H1 (cell line): ENCODE results near the gene HSD17B4. TPM values are rescaled to one million over a fixed set of nuclear protein-coding genes. Genes with fewer than 3 reads are reported as not detected.
A peak's percentile ranks its signal among the peaks of the same experiment; 100 is the strongest.

Experiments used
- CTCF ChIA-PET: fragments of 300-600 bp; sonication (Branson Sonifier 250); formaldehyde crosslinking; loops from one replicate; lab custom pipeline; 2021; ENCODE audit not compliant: partially characterized antibody; lab: Charles Lee
- POLR2A ChIA-PET: fragments of 300-600 bp; sonication (Branson Sonifier 250); formaldehyde crosslinking; loops from one replicate; lab custom pipeline; 2021; ENCODE audit warnings: inconsistent platforms; ENCODE audit not compliant: partially characterized antibody; lab: Charles Lee
- DNase-seq, 2 experiments: peaks; one replicate each; pipeline versions ENCODE4 v3.0.0 to v3.0.0-alpha.2; 2010 to 2022; ENCODE audit warnings: low spot score in 2 of 2, low read depth in 1 of 2, mixed read lengths in 1 of 2
- FAIRE-seq: peaks from 2 replicates; lab custom pipeline; 2011; peaks lifted over from hg19 to GRCh38; lab: Jason Lieb, UNC
- H2AFZ ChIP-seq: 2 replicates; pipeline ENCODE4 v1.8.1; 2012; ENCODE audit warnings: low read length, inconsistent platforms
- H2AK5ac ChIP-seq: 2 replicates; pipeline ENCODE4 v1.6.1; 2013; ENCODE audit warnings: low read depth, low read length
- H2BK120ac ChIP-seq: replicated peaks from 2 replicates; pipeline ENCODE3; 2013; ENCODE audit warnings: low read depth, low read length, inconsistent platforms
- H2BK12ac ChIP-seq: 2 replicates; pipeline ENCODE4 v1.6.1; 2013; ENCODE audit warnings: low read depth, low read length
- H2BK15ac ChIP-seq: 2 replicates; pipeline ENCODE4 v1.6.1; 2013; ENCODE audit warnings: low read length
- H2BK20ac ChIP-seq: 2 replicates; pipeline ENCODE4 v1.6.1; 2013; ENCODE audit warnings: low read length
- H2BK5ac ChIP-seq: 2 replicates; pipeline ENCODE4 v1.6.1; 2013; ENCODE audit warnings: low read depth, low read length
- H3K14ac ChIP-seq: 2 replicates; pipeline ENCODE4 v1.6.1; 2013; ENCODE audit warnings: inconsistent platforms; ENCODE audit not compliant: insufficient read length
- H3K18ac ChIP-seq: 2 replicates; pipeline ENCODE4 v1.6.1; 2013; ENCODE audit warnings: low read length; ENCODE audit errors: extremely low read depth
- H3K23ac ChIP-seq: 2 replicates; pipeline ENCODE4 v1.6.1; 2013; ENCODE audit warnings: inconsistent platforms; ENCODE audit not compliant: insufficient read length
- H3K23me2 ChIP-seq: 2 replicates; pipeline ENCODE4 v1.6.1; 2013; ENCODE audit warnings: low read depth, low read length
- H3K27ac ChIP-seq: 2 replicates; pipeline ENCODE4 v1.6.1; 2011; ENCODE audit warnings: low read depth, low read length, inconsistent platforms
- H3K27me3 ChIP-seq, 4 experiments: replicated peaks in 1 of 4; 1 replicate in 1 of 4; 2 replicates in 3 of 4; pipeline versions ENCODE4 v1.6.1 to v1.8.1; 2011 to 2013; ENCODE audit warnings: low read length in 3 of 4, mild to moderate bottlenecking in 3 of 4, inconsistent platforms in 2 of 4, mixed read lengths in 2 of 4, moderate library complexity in 1 of 4; ENCODE audit not compliant: control insufficient read depth in 3 of 4, insufficient read depth in 3 of 4; ENCODE audit errors: extremely low read depth in 1 of 4
- H3K36me3 ChIP-seq, 4 experiments: 2 replicates each; pipeline versions ENCODE4 v1.6.1 to v1.8.1; 2011 to 2013; ENCODE audit warnings: mild to moderate bottlenecking in 4 of 4, low read length in 3 of 4, moderate library complexity in 2 of 4, control low read depth in 1 of 4, inconsistent platforms in 1 of 4; ENCODE audit not compliant: insufficient read depth in 4 of 4, control insufficient read depth in 2 of 4
- H3K4ac ChIP-seq: replicated peaks from 2 replicates; pipeline ENCODE3; 2013; ENCODE audit warnings: low read length, low read depth, mixed read lengths, inconsistent platforms; ENCODE audit not compliant: insufficient read length
- H3K4me1 ChIP-seq, 4 experiments: replicated peaks in 1 of 4; 1 replicate in 1 of 4; 2 replicates in 3 of 4; pipeline versions ENCODE4 v1.6.1 to v1.8.1; 2011 to 2013; ENCODE audit warnings: low read length in 3 of 4, inconsistent platforms in 2 of 4, mixed read lengths in 1 of 4; ENCODE audit not compliant: insufficient read depth in 4 of 4, control insufficient read depth in 3 of 4
- H3K4me2 ChIP-seq, 2 experiments: 2 replicates each; pipeline versions ENCODE4 v1.6.1 to v1.8.1; 2011 to 2013; ENCODE audit warnings: low read depth in 2 of 2, low read length in 2 of 2, control low read depth in 1 of 2, inconsistent platforms in 1 of 2, mild to moderate bottlenecking in 1 of 2; ENCODE audit not compliant: insufficient read depth in 1 of 2
- H3K4me3 ChIP-seq, 4 experiments: fragments of 200-600, 300-600 bp in 1 of 4; sonication (generic), shearing (Covaris generic), sonication (Bioruptor Twin) in 1 of 4; 2 replicates each; pipeline versions ENCODE4 v1.5.1 to v1.8.1; 2011 to 2016; ENCODE audit warnings: low read length in 4 of 4, low read depth in 3 of 4, control low read depth in 2 of 4, inconsistent platforms in 2 of 4, mild to moderate bottlenecking in 2 of 4, mixed read lengths in 1 of 4, moderate library complexity in 1 of 4; ENCODE audit not compliant: insufficient read depth in 2 of 4; ENCODE audit errors: extremely low read depth in 1 of 4
- H3K56ac ChIP-seq: replicated peaks from 2 replicates; pipeline ENCODE3; 2013; ENCODE audit warnings: low read depth, mild to moderate bottlenecking, mixed read lengths, low read length, inconsistent platforms; ENCODE audit not compliant: insufficient read length
- H3K79me1 ChIP-seq: 2 replicates; pipeline ENCODE4 v1.6.1; 2013; ENCODE audit warnings: low read depth, low read length, control low read depth
- H3K79me2 ChIP-seq, 2 experiments: 2 replicates each; pipeline versions ENCODE4 v1.6.1 to v1.8.1; 2012 to 2013; ENCODE audit warnings: low read length in 2 of 2, mild to moderate bottlenecking in 2 of 2, inconsistent platforms in 1 of 2; ENCODE audit not compliant: insufficient read depth in 2 of 2, control insufficient read depth in 1 of 2
- H3K9ac ChIP-seq, 4 experiments: replicated peaks in 1 of 4; 1 replicate in 1 of 4; 2 replicates in 3 of 4; pipeline versions ENCODE4 v1.6.1 to v1.8.1; 2011 to 2013; ENCODE audit warnings: low read depth in 3 of 4, low read length in 3 of 4, control low read depth in 2 of 4, mild to moderate bottlenecking in 2 of 4, moderate library complexity in 2 of 4, inconsistent platforms in 1 of 4; ENCODE audit errors: extremely low read depth in 1 of 4
- H3K9me3 ChIP-seq, 2 experiments: 2 replicates each; pipeline versions ENCODE4 v1.6.1 to v1.8.1; 2012 to 2013; ENCODE audit warnings: mild to moderate bottlenecking in 2 of 2, moderate library complexity in 2 of 2, control low read depth in 1 of 2, inconsistent platforms in 1 of 2, low read depth in 1 of 2, low read length in 1 of 2, mixed read lengths in 1 of 2; ENCODE audit not compliant: insufficient read depth in 2 of 2
- H4K20me1 ChIP-seq, 2 experiments: replicated peaks in 1 of 2; 2 replicates each; pipeline versions ENCODE3 to v1.8.1; 2011 to 2013; ENCODE audit warnings: inconsistent platforms in 2 of 2, low read length in 2 of 2, mild to moderate bottlenecking in 1 of 2; ENCODE audit not compliant: insufficient read depth in 2 of 2, control insufficient read depth in 1 of 2
- H4K5ac ChIP-seq: 2 replicates; pipeline ENCODE4 v1.6.1; 2013; ENCODE audit warnings: low read length, low read depth, mixed read lengths, inconsistent platforms; ENCODE audit not compliant: insufficient read length
- H4K8ac ChIP-seq: 2 replicates; pipeline ENCODE4 v1.8.0; 2013; ENCODE audit warnings: mild to moderate bottlenecking, moderate library complexity, low read length, inconsistent platforms; ENCODE audit not compliant: insufficient read depth; ENCODE audit errors: extremely low read depth
- H4K91ac ChIP-seq: replicated peaks from 2 replicates; pipeline ENCODE3; 2013; ENCODE audit warnings: low read length, mixed read lengths, inconsistent platforms; ENCODE audit not compliant: insufficient read length
- CEBPB ChIP-seq: IDR thresholded peaks from 2 replicates; pipeline ENCODE4 v1.6.1; 2012; ENCODE audit warnings: low read depth, low read length
- NRF1 ChIP-seq: IDR thresholded peaks from 2 replicates; pipeline ENCODE4 v1.6.1; 2011; ENCODE audit warnings: mild to moderate bottlenecking, low read depth, low read length, improper control_type of control experiment
- POLR2A ChIP-seq, 2 experiments: IDR thresholded peaks; 1 replicate in 1 of 2; 2 replicates in 1 of 2; pipeline ENCODE4 v1.6.1; 2011; ENCODE audit warnings: low read depth in 2 of 2, low read length in 2 of 2, mild to moderate bottlenecking in 2 of 2; ENCODE audit errors: control extremely low read depth in 1 of 2
- RFX5 ChIP-seq: IDR thresholded peaks from 2 replicates; pipeline ENCODE4 v1.6.1; 2011; ENCODE audit warnings: low read depth, low read length, improper control_type of control experiment, borderline replicate concordance
- WGBS, 2 experiments: shearing (Covaris generic) in 1 of 2; methylation state at CpG; one replicate each; pipeline versions ENCODE4 v1.1.6 to v1.1.7; 2013 to 2015; ENCODE audit warnings: low lambda C conversion rate in 2 of 2, mixed read lengths in 2 of 2, inconsistent platforms in 1 of 2, low coverage in 1 of 2, missing lambda C conversion rate in 1 of 2; ENCODE audit not compliant: insufficient replicate concordance in 2 of 2, insufficient coverage in 1 of 2, insufficient read length in 1 of 2; ENCODE audit errors: extremely low coverage in 1 of 2, missing lambda C conversion rate in 1 of 2; 5-methylcytosine and 5-hydroxymethylcytosine counted together
- polyA plus RNA-seq, 7 experiments: library from polyadenylated mRNA; depleted of rRNA in 3 of 7; stranded (reverse) in 5 of 7; unstranded in 2 of 7; fragments of >200 nt in 5 of 7; fragments of 200-250 nt in 2 of 7; gene quantifications; 1 replicate in 5 of 7; 2 replicates in 1 of 7; 4 replicates in 1 of 7; pipeline versions ENCODE4 v1.2.1 to v1.2.3, GENCODE V29; 2011 to 2013; ENCODE audit warnings: missing spikeins in 2 of 7, mixed read lengths in 2 of 7
- total RNA-seq: library from RNA; stranded (reverse); fragmentation: NEBNext Ultra II Directional; extraction: Animal tissue kit (Norgen Biotek cat#: 25700); gene quantifications from 2 replicates; pipeline ENCODE4 v1.2.1, GENCODE V29; 2021
- TF ChIP-seq, protein P1 (sequence below), 3 experiments: IDR thresholded peaks; 1 replicate in 2 of 3; 2 replicates in 1 of 3; pipeline versions ENCODE4 v1.5.1 to v1.6.1; 2011; ENCODE audit warnings: low read length in 3 of 3, mild to moderate bottlenecking in 3 of 3, inconsistent platforms in 2 of 3, low read depth in 1 of 3, moderate library complexity in 1 of 3; ENCODE audit not compliant: insufficient read depth in 1 of 3; ENCODE audit errors: control extremely low read depth in 1 of 3
- TF ChIP-seq, protein P2 (sequence below): IDR thresholded peaks from 2 replicates; pipeline ENCODE4 v1.6.1; 2011; ENCODE audit warnings: low read length, improper control_type of control experiment

Gene HSD17B4
- total and polyA plus RNA-seq, 2 of the 8 experiments (the other 6 are each of a cell fraction or from before 2014, with no cell fraction given), result 305 to 369 TPM

DNA sequence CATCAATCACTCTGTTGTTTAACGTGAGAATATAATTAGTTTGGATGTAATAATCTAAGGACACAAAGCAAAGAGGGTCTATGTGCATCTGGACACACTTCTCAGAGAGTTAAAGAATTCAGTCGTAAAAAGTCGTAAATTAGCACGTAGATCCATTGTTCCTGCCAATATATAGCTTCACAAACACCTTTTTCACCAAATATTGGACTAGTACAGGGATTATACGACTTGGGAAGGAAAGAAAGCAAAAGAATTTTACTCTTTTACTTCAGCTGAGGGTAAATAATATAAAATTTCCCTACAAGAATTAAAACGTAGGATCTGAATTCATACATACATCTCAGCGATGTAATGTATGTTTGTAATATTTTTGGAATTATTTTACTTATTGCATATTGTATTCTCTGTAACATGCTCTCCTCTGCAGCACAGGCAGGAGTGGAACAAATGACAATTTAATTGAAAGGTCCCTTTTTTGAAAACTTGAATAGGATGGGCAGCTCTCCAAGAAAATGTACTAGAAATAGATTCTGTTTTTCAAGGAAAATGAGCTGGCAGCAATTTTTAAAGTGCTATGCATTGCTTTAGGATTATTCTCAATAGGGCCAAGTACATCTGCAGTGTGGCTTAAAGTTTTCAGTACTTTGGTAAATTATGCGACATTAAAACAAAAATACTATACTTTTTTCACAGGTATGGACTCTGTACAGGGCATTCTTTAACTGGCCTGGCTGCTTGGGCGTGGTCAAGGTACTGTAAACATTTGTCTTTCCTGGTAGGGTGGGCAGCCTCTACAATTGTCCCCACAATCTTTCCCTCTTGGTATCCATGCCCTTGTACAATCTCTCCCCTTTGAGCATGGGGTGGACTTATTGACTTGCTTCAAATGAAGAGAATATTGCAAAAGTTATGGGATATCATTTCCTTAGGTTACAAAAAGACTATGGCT is 39.7 kb upstream of the HSD17B4 start:
- H3K4me2 ChIP-seq, result peak overlapping the region; percentile 20 to 87; a peak in 2 of 4 replicates

More for the DNA sequence above, 39.7 kb upstream of the HSD17B4 start:
- Histone ChIP-seq H3K27ac (no peak overlapping the region), H2BK120ac (no peak overlapping the region), H2BK15ac (no peak overlapping the region), H4K91ac (no peak overlapping the region), H3K18ac (no peak overlapping the region), H4K20me1 (no peaks in the 10 kb centered on the region), H3K9ac (no peak overlapping the region), H3K23ac (no peak overlapping the region), H3K36me3 (no peaks in the 10 kb centered on the region), H3K4me1 (no peaks in the 10 kb centered on the region), H3K56ac (no peak overlapping the region), H3K79me2 (no peaks in the 10 kb centered on the region), H3K79me1 (no peaks in the 10 kb centered on the region), H3K4me3 (peak overlapping the region in 2 of 4 experiments; percentile 58 to 70; a peak in 4 of 8 replicates), H3K14ac (no peak overlapping the region), H2AK5ac (no peak overlapping the region), H4K8ac (no peak overlapping the region), H2BK12ac (no peak overlapping the region), H3K23me2 (no peaks in the 10 kb centered on the region; the same call in 1 of the 2 replicates), H2BK5ac (no peak overlapping the region), H4K5ac (no peak overlapping the region), H3K27me3 (no peaks in the 10 kb centered on the region), H2BK20ac (no peak overlapping the region), H2AFZ (no peak overlapping the region), H3K9me3 (no peaks in the 10 kb centered on the region), H3K4ac (no peak overlapping the region)
- ChIA-PET POLR2A (interaction anchor here (0.9 to 1.2 kb wide), 4 partner anchors 26 to 424 kb away, joined by 3 to 6 read pairs (median 4); partner anchors contain the start of gene DTWD2), CTCF (interaction anchor here (0.6 to 5.4 kb wide), 79 partner anchors 8 to 1566 kb away, joined by 3 to 46 read pairs (median 5); partner anchors contain the start of gene DTWD2)
- TF ChIP-seq NRF1, result no peak
- TF ChIP-seq, protein P1, sequence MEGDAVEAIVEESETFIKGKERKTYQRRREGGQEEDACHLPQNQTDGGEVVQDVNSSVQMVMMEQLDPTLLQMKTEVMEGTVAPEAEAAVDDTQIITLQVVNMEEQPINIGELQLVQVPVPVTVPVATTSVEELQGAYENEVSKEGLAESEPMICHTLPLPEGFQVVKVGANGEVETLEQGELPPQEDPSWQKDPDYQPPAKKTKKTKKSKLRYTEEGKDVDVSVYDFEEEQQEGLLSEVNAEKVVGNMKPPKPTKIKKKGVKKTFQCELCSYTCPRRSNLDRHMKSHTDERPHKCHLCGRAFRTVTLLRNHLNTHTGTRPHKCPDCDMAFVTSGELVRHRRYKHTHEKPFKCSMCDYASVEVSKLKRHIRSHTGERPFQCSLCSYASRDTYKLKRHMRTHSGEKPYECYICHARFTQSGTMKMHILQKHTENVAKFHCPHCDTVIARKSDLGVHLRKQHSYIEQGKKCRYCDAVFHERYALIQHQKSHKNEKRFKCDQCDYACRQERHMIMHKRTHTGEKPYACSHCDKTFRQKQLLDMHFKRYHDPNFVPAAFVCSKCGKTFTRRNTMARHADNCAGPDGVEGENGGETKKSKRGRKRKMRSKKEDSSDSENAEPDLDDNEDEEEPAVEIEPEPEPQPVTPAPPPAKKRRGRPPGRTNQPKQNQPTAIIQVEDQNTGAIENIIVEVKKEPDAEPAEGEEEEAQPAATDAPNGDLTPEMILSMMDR (IDR thresholded peaks at IDR 0.05; ENCODE audit: control extremely low read depth in 1 of 3, insufficient read depth in 1 of 3, low read depth in 1 of 3, low read length in 3 of 3), result no peak
- TF ChIP-seq RFX5, result no peak
- TF ChIP-seq, protein P2, sequence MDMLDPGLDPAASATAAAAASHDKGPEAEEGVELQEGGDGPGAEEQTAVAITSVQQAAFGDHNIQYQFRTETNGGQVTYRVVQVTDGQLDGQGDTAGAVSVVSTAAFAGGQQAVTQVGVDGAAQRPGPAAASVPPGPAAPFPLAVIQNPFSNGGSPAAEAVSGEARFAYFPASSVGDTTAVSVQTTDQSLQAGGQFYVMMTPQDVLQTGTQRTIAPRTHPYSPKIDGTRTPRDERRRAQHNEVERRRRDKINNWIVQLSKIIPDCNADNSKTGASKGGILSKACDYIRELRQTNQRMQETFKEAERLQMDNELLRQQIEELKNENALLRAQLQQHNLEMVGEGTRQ, result no peak
- TF ChIP-seq POLR2A (IDR thresholded peaks at IDR 0.05; ENCODE audit: control extremely low read depth in 1 of 2, low read depth in 2 of 2, low read length in 2 of 2), result no peak
- no peak for TF ChIP-seq CEBPB
- no peak for FAIRE-seq
- 46% methylated on average over 9 of the region's 9 CpGs; no CpG with 5 or more reads in 1 of the 2 experiments for WGBS, 2 experiments
- no peak for DNase-seq
